ENCODE results near the gene FAR2.

DNA sequence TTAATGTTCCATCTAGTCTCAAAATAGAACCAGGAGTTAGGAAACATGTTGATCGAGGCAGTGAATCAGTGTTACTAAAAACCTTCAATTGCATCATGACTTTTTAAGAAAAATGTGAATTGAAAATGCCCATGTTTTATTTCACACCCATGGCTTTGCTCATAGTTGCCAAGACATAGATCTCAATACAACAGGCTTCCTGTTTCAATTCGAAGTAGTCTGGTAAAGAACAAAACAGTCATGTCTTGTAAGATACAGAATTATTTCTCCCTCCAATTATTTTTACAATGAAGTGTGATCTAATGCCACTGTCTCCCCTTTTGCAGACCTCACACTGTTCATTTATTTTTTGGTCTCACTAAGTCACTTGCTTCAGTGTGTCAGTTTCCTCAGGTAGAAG, 44.6 kb upstream of the FAR2 start:
- TF ChIP-seq CTCF (IDR thresholded peaks at IDR 0.05): no peak
- no peak for TF ChIP-seq EZH2 (IDR thresholded peaks at IDR 0.05)

All from neural progenitor cell (in vitro differentiated cells).